Glomerular visceral epithelial cell (primary cell): ENCODE data around the gene CLMN.
A peak's percentile ranks its signal among the peaks of the same experiment; 100 is the strongest.
"Not testable (repeated sequence)": the region's sequence is repeated elsewhere in the genome, so short reads cannot be mapped to it uniquely, and the experiment has no call there.

Experiments
- DNase-seq: peaks from one replicate; pipeline ENCODE4 v3.0.0-alpha.2; 2016; ENCODE audit errors: extremely low spot score

CLMN gene

GRCh38 chr14:95163132-95163531 lies 156.6 kb downstream of the CLMN start:
- no peak for DNase-seq

DNA sequence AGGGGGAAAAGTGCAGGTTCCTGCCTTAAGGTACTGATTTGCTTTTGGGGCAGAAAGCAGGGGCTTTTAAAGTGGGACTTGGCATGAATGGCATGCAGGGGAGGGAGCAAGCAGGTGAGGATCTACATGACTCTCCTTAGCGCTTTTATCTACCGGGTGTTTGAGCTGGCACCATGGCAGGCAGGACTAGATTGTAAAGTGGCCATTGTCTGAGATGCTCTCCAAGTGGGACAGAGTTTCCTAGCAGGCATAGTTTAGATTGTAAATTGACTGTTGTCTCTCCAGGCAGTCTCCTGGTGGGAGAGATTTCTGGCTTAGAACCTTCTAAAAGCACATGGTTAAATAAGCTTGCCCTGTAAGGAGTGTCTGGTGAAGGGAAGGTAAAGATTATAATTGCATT lies 157.1 kb downstream of the CLMN start:
- no peak for DNase-seq

- DNase-seq, result peak; percentile 95
These were observed 162.2 kb downstream of the CLMN start, which contains the start of gene DICER1 for GRCh38 chr14:95157327-95158189. Gene DICER1, minus strand, starts transcription at chr14:95157529. Its CDS starts 24,071 bp downstream, at chr14:95133458.

- no peak for DNase-seq
These were observed 162.7 kb downstream of the CLMN start for GRCh38 chr14:95157048-95157326.

GRCh38 chr14:95156161-95157047 lies 163.3 kb downstream of the CLMN start:
- peak; percentile 31 for DNase-seq

- DNase-seq, result no peak
These were observed 164.7 kb downstream of the CLMN start for GRCh38 chr14:95155045-95155444.

- no peak for DNase-seq
These were observed 165.8 kb downstream of the CLMN start for GRCh38 chr14:95153866-95154265.

DNA sequence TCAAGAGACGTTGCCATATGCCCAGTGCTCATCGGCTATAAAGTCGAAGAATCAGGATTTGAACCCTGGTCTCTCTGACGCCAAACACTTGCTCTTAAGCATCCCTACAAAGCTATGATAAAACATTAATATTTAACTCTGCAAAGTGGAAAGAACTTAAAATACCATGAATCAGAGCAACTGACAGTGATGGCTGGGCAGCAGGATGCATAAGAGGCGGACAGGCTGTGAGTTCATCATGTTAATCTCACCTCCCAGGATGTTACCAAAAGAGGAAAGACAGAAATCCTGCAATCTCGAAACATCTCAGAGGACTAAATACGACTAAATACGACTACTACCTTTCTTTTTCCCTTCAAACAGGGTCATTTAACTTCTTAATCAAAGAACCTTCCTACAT lies 168.1 kb downstream of the CLMN start:
- peak; percentile 59 for DNase-seq

DNA sequence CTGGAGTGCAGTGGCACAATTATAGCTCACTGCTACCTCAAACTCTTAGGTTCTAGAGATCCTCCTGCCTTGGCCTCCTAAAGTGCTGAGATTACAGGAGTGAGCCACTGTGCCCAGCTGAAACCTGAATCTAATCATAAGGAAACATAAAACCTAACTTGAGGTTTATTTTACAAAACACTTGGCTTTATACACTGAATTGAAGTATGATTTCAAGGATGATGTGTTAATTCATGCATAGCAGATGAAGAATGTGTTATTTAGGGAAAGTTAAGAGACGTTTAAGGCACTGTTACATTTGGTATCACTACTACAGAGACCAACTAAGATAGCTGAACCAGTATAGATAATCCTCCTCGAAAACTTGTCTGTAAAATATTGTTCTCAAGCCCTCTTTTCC lies 168.8 kb downstream of the CLMN start:
- DNase-seq, result no peak

DNA sequence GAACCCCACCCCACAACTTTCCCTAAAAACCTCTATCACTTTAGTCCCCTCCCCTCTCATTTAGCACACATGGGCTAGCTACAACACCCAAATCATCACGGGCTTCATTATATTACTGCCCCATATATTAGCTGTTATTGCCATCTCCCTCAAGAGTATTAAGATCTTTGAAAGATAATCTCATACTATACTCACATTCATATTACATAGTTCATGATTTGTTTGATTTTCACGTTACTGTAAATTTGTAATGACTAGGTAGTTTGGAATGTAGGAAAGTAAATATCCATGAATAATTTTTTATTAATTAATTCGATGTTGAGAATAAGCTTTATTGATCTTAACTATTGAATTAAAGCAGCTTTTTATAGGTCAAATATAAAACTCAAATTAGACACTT lies 170.3 kb downstream of the CLMN start:
- DNase-seq, result no peak

GRCh38 chr14:95147597-95147996 lies 172.1 kb downstream of the CLMN start:
- no peak for DNase-seq

GRCh38 chr14:95146079-95146771 lies 173.5 kb downstream of the CLMN start:
- DNase-seq, result no peak

- no peak for DNase-seq
These were observed 174.9 kb downstream of the CLMN start for GRCh38 chr14:95144849-95145248.

GRCh38 chr14:95143808-95144620 lies 175.7 kb downstream of the CLMN start:
- DNase-seq, result no peak

- no peak for DNase-seq
These were observed 177.5 kb downstream of the CLMN start for GRCh38 chr14:95142208-95142607.

DNA sequence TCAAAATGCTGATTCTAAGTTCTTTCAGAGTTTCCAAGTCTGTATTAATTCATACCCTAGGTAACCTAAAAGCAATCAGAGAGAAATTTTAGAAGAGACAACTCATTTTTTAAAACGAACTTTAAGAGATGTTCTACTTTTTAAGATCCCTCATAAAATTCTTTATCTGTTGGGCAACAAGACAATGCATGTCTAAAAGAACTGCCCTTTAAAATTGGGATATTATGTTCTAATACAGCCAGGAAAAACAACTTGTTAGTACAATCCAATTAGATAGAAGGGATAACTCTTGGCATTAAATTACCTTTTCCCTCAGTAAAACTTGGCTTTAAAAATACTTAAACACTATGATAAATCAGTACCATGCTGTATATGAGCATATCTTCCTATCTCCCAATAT lies 178.0 kb downstream of the CLMN start:
- no peak for DNase-seq

GRCh38 chr14:95140060-95140858 lies 179.4 kb downstream of the CLMN start:
- no peak for DNase-seq

GRCh38 chr14:95138876-95139275 lies 180.8 kb downstream of the CLMN start:
- no peak for DNase-seq

DNA sequence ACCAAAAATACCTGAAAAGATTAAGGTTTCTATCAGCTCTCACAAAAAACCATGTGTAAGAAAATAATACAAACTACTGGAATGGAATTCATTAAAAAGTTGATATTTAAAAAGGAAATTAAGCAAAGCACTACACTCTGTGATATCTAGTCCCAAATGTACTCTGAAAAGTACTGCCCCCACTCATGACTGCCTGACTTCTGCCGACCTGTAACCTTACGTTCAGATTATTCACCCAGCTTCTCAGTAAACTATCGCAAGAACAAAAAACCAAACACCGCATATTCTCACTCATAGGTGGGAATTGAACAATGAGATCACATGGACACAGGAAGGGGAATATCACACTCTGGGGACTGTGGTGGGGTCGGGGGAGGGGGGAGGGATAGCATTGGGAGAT lies 181.3 kb downstream of the CLMN start:
- DNase-seq, result not testable (repeated sequence)

DNA sequence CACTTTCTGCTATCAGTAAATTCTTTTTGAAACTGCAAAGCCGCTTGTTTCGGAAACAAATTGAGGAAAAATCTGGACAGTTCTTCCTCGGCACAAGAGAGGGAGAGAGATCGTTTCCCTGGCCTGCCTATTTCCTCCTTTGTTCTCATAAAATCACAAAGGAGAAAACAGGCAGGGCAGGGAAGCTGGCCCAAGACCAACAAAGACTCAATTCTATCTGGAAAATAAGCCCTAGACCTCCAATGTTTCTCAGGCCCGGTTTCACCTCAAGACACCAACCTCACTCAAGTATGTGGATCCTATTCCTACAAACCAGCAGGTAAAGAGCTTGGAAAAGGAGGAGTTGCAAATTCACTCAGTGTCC lies 181.9 kb downstream of the CLMN start:
- DNase-seq, result no peak
